GM21717 (cell line): ENCODE data around the gene MBNL1.

Source experiments
- ATAC-seq: cut with Tn5 transposase; IDR thresholded peaks from one replicate; pipeline ENCODE4 v1.9.1; 2021; ENCODE audit warnings: mild to moderate bottlenecking, moderate library complexity; ENCODE audit not compliant: unreplicated experiment

Gene MBNL1

DNA sequence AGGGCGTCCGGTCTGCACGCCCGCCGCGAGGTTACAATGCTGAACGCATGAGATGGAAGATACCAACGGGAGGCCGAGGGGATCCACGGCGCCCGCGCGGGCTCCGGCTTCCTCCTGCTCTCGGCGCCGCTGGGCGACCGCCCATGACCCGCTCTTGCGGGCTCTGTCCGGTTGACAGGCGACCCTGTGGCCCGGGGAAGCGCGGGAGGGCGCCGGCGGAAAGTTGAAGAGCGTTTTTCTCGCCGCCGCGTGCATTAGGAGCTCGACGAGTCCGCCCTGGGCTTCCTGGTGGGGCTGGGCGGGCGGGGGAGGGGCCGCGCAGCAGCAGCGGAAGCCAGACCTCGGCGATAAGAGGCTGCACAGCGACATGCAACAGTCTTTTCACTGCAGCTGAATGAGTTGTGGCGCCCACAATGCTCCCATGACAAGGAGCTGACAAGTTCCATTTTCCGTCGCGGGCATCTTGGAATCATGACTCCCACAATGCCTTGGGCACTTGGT lies at the start of gene MBNL1:
Gene MBNL1, plus strand, starts transcription at position 375 of the 501 bp plus-strand sequence. CDS start 31,265 bp downstream, outside the sequence.
- ATAC-seq, result peak; percentile 53

GRCh38 chr3:152219216-152219615 lies 49.5 kb upstream of the MBNL1 start:
- ATAC-seq, result no peak

GRCh38 chr3:152219769-152220255 lies 48.9 kb upstream of the MBNL1 start:
- ATAC-seq, result no peak

DNA sequence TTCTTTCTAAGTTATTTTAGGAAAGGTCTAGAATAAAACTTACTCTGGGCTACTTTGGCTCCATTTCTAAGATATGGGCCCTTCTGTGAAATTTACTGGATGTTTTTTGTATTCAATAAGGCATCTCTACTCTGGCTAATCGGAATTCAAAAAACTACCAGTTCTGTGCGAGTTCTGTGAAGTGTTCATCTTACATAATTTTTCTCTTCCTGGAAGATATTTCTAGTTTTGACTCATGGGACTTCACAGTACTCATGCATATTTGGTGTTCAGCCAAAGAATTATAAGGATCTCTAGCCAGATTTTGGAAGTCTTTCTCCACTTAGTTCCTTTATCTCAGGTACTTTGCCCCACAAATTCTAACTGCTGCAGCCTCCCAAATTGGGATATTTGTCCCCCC lies 46.4 kb upstream of the MBNL1 start:
- ATAC-seq, result no peak

DNA sequence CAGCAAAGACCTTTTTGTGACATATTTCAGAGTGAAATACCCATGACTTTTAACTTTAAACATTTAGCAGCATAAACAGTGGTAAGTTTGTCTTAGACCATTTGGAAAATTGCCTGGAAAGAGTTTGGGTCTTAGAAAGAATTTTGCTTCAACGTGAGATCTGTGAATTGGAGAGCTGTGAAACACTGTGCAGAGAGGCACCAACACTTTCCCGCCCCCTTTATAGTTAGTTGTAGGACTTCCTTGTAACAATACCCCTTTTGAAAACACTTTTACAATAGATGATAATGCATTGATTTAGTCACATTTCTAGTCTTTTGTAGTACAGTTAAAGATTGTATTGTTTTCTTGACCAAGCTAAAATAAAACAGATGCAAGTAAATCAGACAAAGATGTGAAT lies 43.5 kb upstream of the MBNL1 start:
- no peak for ATAC-seq

DNA sequence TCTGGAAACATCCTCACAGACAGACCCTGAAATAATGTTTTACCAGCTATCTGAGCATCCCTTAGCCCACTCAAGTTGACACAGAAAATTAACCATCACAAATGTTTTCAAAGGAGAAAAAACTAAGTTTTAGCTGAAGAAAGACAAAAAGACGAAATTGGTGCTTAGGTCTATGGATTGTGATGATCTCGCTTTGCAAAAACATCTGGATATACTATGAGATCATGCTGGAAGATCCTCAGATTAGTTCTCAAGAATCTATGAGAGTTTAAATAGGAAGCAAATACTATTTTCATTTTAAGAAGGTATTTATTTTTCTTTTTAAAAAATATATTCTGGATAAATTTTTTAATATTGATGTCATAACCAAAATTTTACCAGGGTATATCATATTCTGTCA lies 42.6 kb upstream of the MBNL1 start:
- ATAC-seq, result no peak

GRCh38 chr3:152227027-152227426 lies 41.7 kb upstream of the MBNL1 start:
- ATAC-seq, result no peak

DNA sequence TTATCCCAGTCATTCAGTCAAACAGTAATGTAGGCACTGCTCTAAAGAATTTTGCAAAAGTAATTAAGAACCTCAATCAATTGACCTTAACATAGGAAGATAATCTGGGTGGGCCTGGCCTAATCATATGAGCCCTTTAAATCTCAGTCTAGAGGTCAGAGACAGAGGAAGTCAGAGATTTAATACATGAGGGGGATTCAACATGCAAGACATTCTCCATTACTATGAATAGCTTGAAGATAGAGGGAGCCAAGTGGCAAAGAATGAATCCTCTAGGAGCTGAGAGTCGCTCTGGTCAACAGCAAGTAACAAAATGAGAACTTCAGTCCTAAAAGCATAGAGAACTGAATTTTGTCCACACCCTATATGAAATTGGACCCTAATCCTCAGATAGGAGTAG lies 39.0 kb upstream of the MBNL1 start:
- ATAC-seq, result no peak

DNA sequence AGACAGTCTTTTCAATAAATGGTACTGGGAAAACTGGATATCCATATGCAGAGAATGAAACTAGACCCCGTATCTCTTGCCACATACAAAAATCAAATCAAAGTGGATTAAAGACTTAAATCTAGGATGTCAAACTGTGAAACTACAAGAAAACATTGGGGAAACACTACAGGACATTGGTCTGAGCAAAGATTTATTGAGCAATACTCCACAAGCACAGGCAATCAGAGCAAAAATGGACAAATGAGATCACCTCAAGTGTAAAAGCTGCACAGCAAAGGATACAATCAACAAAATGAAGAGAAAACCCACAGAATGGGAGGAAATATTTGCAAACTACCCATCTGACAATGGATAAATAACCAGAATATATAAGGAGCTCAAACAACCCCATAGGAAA lies 38.4 kb upstream of the MBNL1 start:
- no peak for ATAC-seq

DNA sequence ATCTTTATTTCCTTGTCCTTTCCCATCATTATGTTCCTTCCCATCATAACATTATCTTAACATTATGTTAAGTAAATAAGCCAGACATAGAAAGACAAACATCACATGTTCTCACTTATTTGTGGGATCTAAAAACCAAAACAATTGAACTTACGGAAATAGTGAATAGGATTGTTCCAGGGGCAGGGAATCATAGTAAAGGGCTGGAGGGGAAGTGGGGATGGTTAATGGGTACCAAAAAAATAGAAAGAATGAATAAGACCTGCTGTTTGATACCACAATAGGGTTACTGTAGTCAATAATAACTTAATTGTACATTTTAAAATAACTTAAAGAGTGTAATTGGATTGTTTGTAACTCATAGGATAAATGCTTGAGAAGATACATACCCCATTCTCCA lies 36.7 kb upstream of the MBNL1 start:
- ATAC-seq, result no peak

GRCh38 chr3:152232679-152233078 lies 36.0 kb upstream of the MBNL1 start:
- ATAC-seq, result no peak

DNA sequence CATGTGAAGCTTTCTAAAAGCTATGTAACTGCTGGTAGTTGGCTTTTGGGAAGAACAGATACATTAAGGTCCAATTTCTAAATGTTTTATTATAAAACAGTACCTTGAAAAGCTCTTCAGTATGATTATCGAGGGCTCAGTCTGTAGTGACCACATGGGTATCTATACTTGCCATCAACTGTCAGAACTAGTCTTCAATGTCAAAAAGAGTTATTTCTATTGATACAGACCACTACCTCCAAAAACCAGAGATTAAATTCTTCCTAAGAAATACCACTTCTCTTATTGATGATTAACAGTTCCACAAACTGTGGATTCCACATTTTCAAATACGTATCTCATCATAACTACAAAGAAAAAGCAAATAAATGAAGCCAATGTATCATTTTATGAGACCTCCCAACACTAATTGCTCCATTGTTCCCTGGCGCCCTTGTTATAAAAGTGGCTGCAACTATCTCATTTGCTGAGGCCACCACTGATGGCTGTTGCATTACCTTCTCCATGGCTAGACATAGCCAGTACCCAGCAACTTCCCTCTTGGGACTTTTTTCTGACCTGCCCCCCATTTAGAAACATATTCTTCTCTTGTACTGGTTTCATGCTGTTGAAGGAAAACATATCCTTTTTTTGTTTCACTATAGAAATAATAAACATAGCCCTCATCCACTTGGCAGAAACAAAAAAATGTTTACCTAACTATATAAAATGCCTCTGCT lies 33.9 kb upstream of the MBNL1 start:
- ATAC-seq, result no peak

DNA sequence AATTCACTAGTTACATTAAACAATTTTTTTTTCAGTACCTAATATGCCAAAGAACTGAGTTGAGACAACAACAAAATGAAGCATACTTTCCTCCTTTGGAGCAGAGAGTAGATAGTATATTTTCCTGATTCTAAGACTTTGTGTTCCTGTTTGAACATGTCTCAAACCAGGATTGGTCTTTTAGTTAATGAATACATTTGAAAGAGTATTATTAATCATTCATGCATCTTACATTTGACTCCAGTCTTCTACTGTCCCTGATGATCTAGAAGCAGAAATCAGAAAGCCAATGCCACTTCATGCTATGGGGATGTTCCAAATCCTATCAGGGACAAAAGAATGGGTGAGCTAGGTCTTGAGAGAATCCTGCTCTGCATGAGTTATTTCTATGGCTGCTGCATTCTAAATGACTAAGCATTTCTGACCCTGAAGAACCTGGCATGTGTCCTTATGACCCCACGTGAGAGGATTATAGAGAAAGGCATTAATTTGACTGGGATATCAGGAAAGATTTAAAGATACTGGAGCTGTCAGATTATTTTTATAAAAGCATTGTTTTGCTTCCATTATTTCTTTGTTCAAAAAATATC lies 32.9 kb upstream of the MBNL1 start:
- ATAC-seq, result no peak

DNA sequence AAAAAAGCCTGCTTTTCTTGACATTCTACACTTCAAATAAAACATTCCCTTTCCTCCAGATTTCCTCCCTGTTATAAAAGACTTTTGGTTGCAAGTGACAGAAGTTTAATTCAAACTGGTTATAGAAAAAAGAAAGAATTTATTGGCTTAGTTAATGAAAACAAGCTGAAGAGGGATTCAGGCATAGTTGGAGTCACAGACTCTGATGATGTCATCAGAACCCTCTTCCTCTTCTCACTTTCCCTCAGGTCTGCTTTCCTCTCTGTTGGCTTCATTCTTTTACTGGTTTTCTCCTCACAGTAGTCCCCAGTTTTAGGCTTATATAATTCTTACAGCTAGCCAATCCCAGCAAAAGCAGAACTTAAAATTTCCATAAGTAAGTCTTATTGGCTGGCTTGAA lies 32.0 kb upstream of the MBNL1 start:
- no peak for ATAC-seq

DNA sequence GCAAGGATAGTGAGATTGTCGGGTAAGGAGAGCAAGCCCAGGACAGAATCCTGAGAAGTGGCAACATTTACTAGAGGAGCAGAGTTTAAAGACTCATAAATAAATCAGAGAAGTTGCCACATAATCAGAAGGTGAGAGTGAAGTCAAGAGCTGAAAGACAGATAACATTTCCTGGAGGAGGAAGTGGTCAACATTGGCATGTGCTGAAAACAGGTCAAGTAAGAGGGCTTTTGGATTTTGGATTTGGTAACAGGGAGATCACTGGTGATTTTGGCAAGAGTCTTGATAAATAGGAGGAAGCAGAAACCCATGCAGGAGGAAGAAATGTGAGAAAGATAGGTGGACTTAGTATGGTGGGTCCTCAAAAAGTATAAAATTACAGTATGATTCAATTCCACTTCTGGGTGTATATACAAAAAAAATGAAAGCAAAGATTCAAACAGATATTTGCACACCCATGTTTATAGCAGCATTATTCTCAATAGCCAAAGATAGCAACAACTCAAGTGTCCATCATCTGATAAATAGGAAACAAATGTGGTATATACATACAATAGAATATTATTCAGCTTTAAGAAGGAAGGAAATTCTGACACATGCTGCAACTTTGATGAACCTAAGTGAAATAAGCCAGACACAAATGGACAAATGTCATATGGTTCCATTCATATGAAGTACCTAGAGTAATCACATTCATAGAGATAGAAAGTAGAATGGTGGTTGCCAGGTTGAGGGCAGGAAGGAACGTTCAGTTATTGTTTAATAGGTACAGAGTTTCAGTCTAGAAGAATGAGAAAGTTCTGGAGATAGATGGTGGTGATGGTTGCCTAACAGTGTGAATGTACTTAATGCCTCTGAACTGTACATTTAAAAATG lies 27.3 kb upstream of the MBNL1 start:
- peak; percentile 60 for ATAC-seq

GRCh38 chr3:152243301-152243711 lies 25.4 kb upstream of the MBNL1 start:
- ATAC-seq, result peak; percentile 69

DNA sequence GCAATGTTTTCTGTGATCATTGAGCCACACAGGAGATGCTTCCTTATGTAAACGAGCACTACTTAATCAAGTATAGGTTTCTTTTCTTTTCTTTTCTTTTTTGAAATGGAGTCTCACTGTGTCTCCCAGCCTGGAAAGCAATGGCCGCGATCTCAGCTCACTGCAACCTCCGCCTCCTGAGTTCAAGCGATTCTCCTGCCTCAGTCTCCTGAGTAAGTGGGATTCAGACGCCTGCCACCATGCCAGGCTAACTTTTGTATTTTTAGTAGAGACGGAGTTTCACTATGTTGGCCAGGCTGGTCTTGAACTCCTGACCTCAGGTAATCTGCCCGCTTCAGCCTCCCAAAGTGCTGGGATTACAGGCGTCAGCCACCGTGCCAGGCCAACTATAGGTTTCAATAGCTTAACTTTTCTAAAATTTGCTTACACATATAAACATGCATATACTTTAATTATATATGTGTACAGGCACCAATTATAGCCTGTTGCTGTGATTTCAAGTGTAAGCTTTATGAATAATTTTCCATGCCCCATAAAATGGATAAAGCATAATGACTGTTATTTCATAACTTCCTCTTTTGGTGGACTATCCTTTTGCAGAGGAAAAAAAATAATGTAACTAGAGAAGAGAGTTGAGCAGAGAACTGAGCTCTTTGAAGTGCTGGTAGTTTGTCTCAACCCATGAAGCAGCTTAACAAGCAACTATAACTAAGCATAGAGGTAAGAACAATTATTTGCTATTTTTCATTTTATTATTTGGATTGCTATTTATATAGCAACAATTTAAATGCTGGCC lies 24.8 kb upstream of the MBNL1 start:
- peak; percentile 38 for ATAC-seq

DNA sequence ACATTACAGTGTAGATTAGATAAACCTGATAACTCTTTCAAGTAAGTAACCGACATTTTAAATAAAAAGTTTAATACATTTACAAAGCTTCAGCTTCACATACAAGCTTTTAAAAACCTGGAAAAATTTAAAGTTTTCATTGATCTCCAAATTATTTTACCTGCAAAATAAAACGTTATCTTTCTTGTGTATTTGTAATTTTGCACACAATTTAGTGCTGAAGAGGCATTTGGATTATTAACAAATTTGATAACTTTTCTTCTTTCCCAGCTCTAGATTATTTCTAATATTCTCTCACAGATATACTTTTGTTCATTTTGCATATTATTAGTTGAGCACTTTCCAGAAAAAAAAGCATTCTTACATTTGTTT lies 24.2 kb upstream of the MBNL1 start:
- no peak for ATAC-seq

DNA sequence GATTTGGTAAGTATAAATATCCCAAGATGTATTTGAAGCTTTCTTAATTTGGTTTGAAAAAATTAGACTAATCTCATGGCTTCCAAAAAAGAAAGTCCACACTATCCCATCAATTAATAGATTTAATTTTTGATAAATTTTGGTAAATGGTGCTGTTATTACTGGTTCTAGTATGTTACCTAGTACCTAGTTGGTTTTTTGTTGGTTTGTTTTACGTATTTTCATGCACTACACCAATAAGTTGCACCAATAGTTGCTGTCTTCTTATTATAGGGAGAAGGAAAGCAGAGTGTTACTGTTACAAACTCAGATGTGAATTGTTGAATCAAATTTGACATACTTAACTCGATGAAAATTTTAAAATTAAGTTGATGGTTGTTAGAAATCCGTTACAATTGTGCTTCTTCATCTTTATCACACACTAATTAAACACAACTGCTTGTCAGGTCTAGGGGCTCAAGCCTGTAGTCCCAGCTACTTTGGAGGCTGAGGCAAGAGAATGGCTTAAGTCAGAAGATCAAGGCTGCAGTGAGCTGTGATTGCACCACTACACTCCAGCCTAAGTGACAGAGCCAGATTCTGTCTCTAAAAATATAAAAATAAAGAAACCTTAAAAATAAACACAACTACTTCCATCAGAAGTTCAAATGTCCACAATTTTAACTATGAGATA lies 23.1 kb upstream of the MBNL1 start:
- ATAC-seq, result no peak

DNA sequence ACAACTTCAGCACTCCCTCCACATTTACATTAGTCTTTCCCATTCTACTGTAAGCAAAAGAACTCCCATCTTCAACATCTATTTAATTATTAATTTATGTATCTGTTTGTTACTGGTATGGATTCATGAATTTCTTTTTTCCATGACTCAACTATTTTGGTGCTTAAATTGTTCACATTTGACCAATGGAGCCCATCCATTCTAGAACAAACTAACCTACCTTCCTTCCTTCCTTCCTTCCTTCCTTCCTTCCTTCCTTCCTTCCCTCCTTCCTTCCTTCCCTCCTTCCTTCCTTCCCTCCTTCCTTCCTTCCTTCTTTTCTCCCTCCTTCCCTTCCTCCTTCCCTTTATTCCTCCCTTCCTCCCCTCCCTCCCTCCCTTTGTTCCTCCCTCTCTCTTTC lies 16.8 kb upstream of the MBNL1 start:
- ATAC-seq, result no peak
